PC-3 (cell line): ENCODE results near the gene CLEC16A. TPM values are rescaled to one million over a fixed set of nuclear protein-coding genes. Genes with fewer than 3 reads are reported as not detected.

Experiments used
- ATAC-seq: fragments of 200-7000 bp; cut with Tn5 transposase; 2 replicates; pipeline ENCODE4 v1.9.1; 2020; ENCODE audit warnings: mild to moderate bottlenecking, moderate library complexity
- BruUV-seq: library from RNA; stranded (reverse); fragments of 400-500 nt; replicated peaks from 2 replicates; lab custom pipeline; 2021; lab: Mats Ljungman, UMichigan
- CTCF ChIA-PET: fragments of 300-600 bp; sonication (Branson Sonifier 250); formaldehyde crosslinking; loops from one replicate; lab custom pipeline; 2022; ENCODE audit warnings: antibody characterized with exemption; lab: Charles Lee
- POLR2A ChIA-PET: fragments of 300-600 bp; sonication (Branson Sonifier 250); formaldehyde crosslinking; loops from one replicate; lab custom pipeline; 2022; ENCODE audit warnings: antibody characterized with exemption; ENCODE audit not compliant: unreplicated experiment; lab: Charles Lee
- DNase-seq: peaks from one replicate; pipeline ENCODE4 v3.0.0-alpha.2; 2015
- H2AFZ ChIP-seq: fragments of 300-600 bp; sonication (generic); 2 replicates; pipeline ENCODE4 v1.6.0; 2016; ENCODE audit warnings: antibody characterized with exemption, low read length
- H3F3A ChIP-seq: fragments of 300-600 bp; sonication (generic); one replicate; pipeline ENCODE4 v1.6.0; 2017; ENCODE audit warnings: antibody characterized with exemption, low read length, control low read depth, mild to moderate bottlenecking; ENCODE audit not compliant: unreplicated experiment
- H3K27ac ChIP-seq: fragments of 300-600 bp; sonication (generic); 2 replicates; pipeline ENCODE4 v1.5.1; 2016; ENCODE audit warnings: mild to moderate bottlenecking, low read length
- H3K27me3 ChIP-seq: fragments of 300-600 bp; sonication (generic); 2 replicates; pipeline ENCODE4 v1.6.1; 2016; ENCODE audit warnings: low read length, mixed read lengths
- H3K36me3 ChIP-seq: fragments of 300-600 bp; sonication (generic); 2 replicates; pipeline ENCODE4 v1.6.1; 2016; ENCODE audit warnings: low read depth, mixed run types, low read length, mixed read lengths
- H3K4me1 ChIP-seq: fragments of 300-600 bp; sonication (generic); 2 replicates; pipeline ENCODE4 v1.5.1; 2016; ENCODE audit warnings: low read length; ENCODE audit not compliant: insufficient read depth
- H3K4me2 ChIP-seq: fragments of 300-600 bp; sonication (generic); 2 replicates; pipeline ENCODE4 v1.6.0; 2016; ENCODE audit warnings: low read length
- H3K4me3 ChIP-seq: fragments of 300-600 bp; sonication (generic); 2 replicates; pipeline ENCODE4 v1.5.1; 2016; ENCODE audit warnings: mild to moderate bottlenecking, low read length, mixed read lengths
- H3K79me2 ChIP-seq: fragments of 300-600 bp; sonication (generic); 2 replicates; pipeline ENCODE4 v1.6.1; 2017; ENCODE audit warnings: low read length, mixed read lengths
- H3K9ac ChIP-seq: fragments of 300-600 bp; sonication (generic); 2 replicates; pipeline ENCODE4 v1.6.0; 2016; ENCODE audit warnings: mild to moderate bottlenecking, low read length
- H3K9me2 ChIP-seq: fragments of 300-600 bp; sonication (generic); replicated peaks from 2 replicates; pipeline ENCODE4 v1.6.1; 2016; ENCODE audit warnings: mixed run types, low read length, mixed read lengths
- H3K9me3 ChIP-seq: fragments of 300-600 bp; sonication (generic); 2 replicates; pipeline ENCODE4 v1.6.1; 2016; ENCODE audit warnings: low read length, mixed read lengths
- H4K20me1 ChIP-seq: fragments of 300-600 bp; sonication (generic); 2 replicates; pipeline ENCODE4 v1.6.1; 2016; ENCODE audit warnings: low read length, mixed read lengths
- CTCF ChIP-seq: fragments of 300-600 bp; sonication (generic); conservative IDR thresholded peaks from 2 replicates; pipeline ENCODE4 v1.5.1; 2017; ENCODE audit warnings: antibody characterized with exemption, low read depth, mild to moderate bottlenecking, low read length
- EZH2 ChIP-seq: fragments of 300-600 bp; sonication (generic); IDR thresholded peaks from one replicate; pipeline ENCODE4 v1.6.1; 2017; ENCODE audit warnings: antibody characterized with exemption, mild to moderate bottlenecking, low read length; ENCODE audit not compliant: unreplicated experiment
- EZH2phosphoT487 ChIP-seq: fragments of 300-600 bp; sonication (generic); IDR thresholded peaks from 2 replicates; pipeline ENCODE4 v1.6.1; 2018; ENCODE audit warnings: mild to moderate bottlenecking, antibody characterized with exemption, low read length, borderline replicate concordance
- intact Hi-C: fragments of 100-400 bp; cut with micrococcal nuclease; formaldehyde crosslinking; loops from 2 replicates; pipeline ENCODE4 v1.9.0; 2023
- total RNA-seq: library from RNA; depleted of rRNA; stranded (reverse); fragments of >200 nt; gene quantifications from 2 replicates; pipeline ENCODE4 v1.2.3, GENCODE V29; 2014

The CLEC16A gene
- total RNA-seq, 1 experiment from 2014 or later = 9.5 TPM

DNA sequence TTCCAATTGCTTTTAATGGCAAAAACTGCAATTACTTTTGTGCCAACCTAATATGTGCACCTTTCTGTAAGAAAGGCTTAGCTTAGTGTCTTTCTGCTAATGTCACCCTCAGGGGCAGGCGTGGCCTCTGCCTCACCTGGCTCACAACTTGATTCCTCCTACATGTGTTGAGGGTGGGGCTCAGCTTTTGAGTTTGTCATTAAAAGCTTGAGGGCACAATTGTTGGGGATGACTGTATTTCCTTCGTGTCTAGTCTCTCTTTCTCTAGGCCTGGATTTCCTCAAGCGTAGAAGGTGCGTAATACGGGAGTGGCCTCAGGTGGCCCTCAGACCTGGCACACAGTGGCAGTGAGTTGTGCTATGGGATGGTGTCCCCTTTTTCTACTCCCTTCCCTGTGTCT lies 94.4 kb downstream of the CLEC16A start:
- peak; percentile 83 for ATAC-seq
- H3K4me3 ChIP-seq = no peak overlapping the region
- TF ChIP-seq EZH2 = no peak
- H3K79me2 ChIP-seq = no peaks in the 10 kb centered on the region
- no peak overlapping the region for H2AFZ ChIP-seq
- H3K4me2 ChIP-seq = peak overlapping the region; percentile 57
- peak; percentile 90 for DNase-seq
- no peaks in the 10 kb centered on the region for H3K9me2 ChIP-seq
- H3K4me1 ChIP-seq = peaks cover 32% of the 10 kb centered on the region
- no peaks in the 10 kb centered on the region; the same call in 1 of the 2 replicates for H3K36me3 ChIP-seq
- no peaks in the 10 kb centered on the region for H3K27me3 ChIP-seq
- H3K9me3 ChIP-seq = no peaks in the 10 kb centered on the region
- intact Hi-C loops = no loop called here
- no TSS peak for BruUV-seq
- ChIA-PET CTCF (interaction anchor here (0.6 kb wide), 1 partner anchor 39 kb away, joined by 5 read pairs; no protein-coding TSS in a partner anchor), POLR2A (no interaction called here)
- H3F3A ChIP-seq = no peaks in the 10 kb centered on the region
- H3K27ac ChIP-seq = peak overlapping the region; percentile 94
- peak overlapping the region; percentile 67 for H3K9ac ChIP-seq
- H4K20me1 ChIP-seq = no peaks in the 10 kb centered on the region

DNA sequence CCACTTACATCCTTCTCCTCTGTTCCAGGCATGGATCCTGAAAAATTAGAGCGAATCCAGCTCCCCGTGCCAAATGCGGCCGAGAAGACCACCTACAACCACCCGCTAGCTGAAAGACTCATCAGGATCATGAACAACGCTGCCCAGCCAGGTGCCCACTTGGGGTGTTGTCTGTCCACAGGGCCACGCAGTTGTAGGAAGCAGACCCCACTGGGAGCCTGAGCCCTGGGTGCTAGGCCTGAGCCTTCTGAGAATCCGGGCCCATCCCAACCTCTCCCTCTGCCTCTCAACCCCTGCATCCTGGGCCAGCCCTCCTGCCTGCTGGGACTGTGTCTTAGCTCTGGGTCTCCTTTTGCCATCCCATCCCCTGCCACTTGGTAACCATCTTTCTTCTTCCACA lies 95.4 kb downstream of the CLEC16A start:
- ChIA-PET CTCF (no interaction called here), POLR2A (no interaction called here)
- H3K4me2 ChIP-seq = no peak overlapping the region
- H3K79me2 ChIP-seq = no peaks in the 10 kb centered on the region
- no peak for TF ChIP-seq EZH2phosphoT487
- TF ChIP-seq CTCF = no peak
- TF ChIP-seq EZH2 = no peak
- peak overlapping the region; percentile 94 for H3K27ac ChIP-seq
- H3K27me3 ChIP-seq = no peaks in the 10 kb centered on the region
- no peak for ATAC-seq
- H3K4me3 ChIP-seq = no peak overlapping the region
- intact Hi-C loops = no loop called here
- no peak for DNase-seq
- no TSS peak for BruUV-seq
- no peaks in the 10 kb centered on the region for H4K20me1 ChIP-seq
- no peak overlapping the region for H2AFZ ChIP-seq
- H3K9ac ChIP-seq = peak overlapping the region; percentile 67
- no peaks in the 10 kb centered on the region for H3F3A ChIP-seq
- H3K9me3 ChIP-seq = no peaks in the 10 kb centered on the region
- H3K36me3 ChIP-seq = no peaks in the 10 kb centered on the region; the same call in 1 of the 2 replicates
- no peaks in the 10 kb centered on the region for H3K9me2 ChIP-seq
- H3K4me1 ChIP-seq = peaks cover 23% of the 10 kb centered on the region

DNA sequence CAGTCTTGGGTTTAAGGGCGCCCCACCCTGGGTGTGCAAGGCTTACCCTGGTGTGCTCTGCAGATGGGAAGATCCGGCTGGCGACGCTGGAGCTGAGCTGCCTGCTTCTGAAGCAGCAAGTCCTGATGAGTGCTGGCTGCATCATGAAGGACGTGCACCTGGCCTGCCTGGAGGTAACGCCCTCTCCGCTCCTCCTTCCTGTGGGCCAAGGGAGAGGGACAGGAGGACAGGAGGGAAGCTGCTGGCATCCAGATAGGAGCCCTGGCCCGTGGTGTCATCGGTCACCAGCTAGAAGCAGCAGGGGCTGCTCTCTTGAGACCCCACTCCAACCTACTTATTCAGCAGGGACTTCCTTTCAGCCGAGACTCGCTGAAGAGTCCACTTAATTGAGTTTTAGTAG lies 97.8 kb downstream of the CLEC16A start:
- Histone ChIP-seq H3K36me3 (no peaks in the 10 kb centered on the region), H3F3A (no peaks in the 10 kb centered on the region), H3K4me1 (peaks cover 18% of the 10 kb centered on the region), H4K20me1 (no peaks in the 10 kb centered on the region), H3K4me3 (no peak overlapping the region), H3K27ac (no peak overlapping the region), H3K9ac (no peak overlapping the region), H2AFZ (no peak overlapping the region), H3K4me2 (no peak overlapping the region), H3K9me3 (no peaks in the 10 kb centered on the region), H3K27me3 (no peaks in the 10 kb centered on the region), H3K9me2 (no peaks in the 10 kb centered on the region), H3K79me2 (no peaks in the 10 kb centered on the region)
- DNase-seq (no peak), ATAC-seq (no peak)
- TF ChIP-seq CTCF (no peak), EZH2phosphoT487 (no peak), EZH2 (no peak)
- ChIA-PET POLR2A (no interaction called here), CTCF (no interaction called here)
- no TSS peak for BruUV-seq
- intact Hi-C loops = no loop called here
